Stimulated activated naive CD8-positive, alpha-beta T cell treated with anti-CD3 and anti-CD28 coated beads, Interleukin-15, Interleukin-2, amounts not matched to agents 100 U/mL and 50 U/mL, for 24 hours (primary cell): ENCODE results near the gene PILRB.
"Not testable (repeated sequence)": the region's sequence is repeated elsewhere in the genome, so short reads cannot be mapped to it uniquely, and the experiment has no call there.

Source experiments
- ATAC-seq: fragments of 150-1000 bp; cut with Tn5 transposase; one replicate; pipeline ENCODE4 v1.10.0; 2021
- DNase-seq: peaks from one replicate; pipeline ENCODE4 v3.0.0; 2021

Gene PILRB

GRCh38 chr7:100356416-100357068, 1.4 kb upstream of the PILRB start:
- ATAC-seq (no peak), DNase-seq (no peak)

- DNase-seq: no peak
- no peak for ATAC-seq
These were observed 771 bp upstream of the PILRB start for GRCh38 chr7:100357131-100357561.

- DNase-seq (no peak), ATAC-seq (no peak)
These were observed 918 bp downstream of the PILRB start for GRCh38 chr7:100358857-100359212.

GRCh38 chr7:100360135-100360854, 2.4 kb downstream of the PILRB start:
- ATAC-seq (no peak), DNase-seq (no peak)

- ATAC-seq (no peak), DNase-seq (no peak)
These were observed 5.2 kb downstream of the PILRB start for GRCh38 chr7:100363098-100363497.

- ATAC-seq, DNase-seq: not testable (repeated sequence)
These were observed 5.9 kb downstream of the PILRB start for GRCh38 chr7:100363797-100364196.

GRCh38 chr7:100364480-100364879, 6.6 kb downstream of the PILRB start:
- ATAC-seq (no peak), DNase-seq (no peak)

GRCh38 chr7:100365998-100366367, 8.1 kb downstream of the PILRB start:
- not testable (repeated sequence) for ATAC-seq, DNase-seq

GRCh38 chr7:100366411-100367250, 8.7 kb downstream of the PILRB start:
- DNase-seq (peak; percentile 55), ATAC-seq (peak; percentile 25)

- DNase-seq (no peak), ATAC-seq (no peak)
These were observed 9.3 kb downstream of the PILRB start for GRCh38 chr7:100367251-100367620.

- DNase-seq: no peak
These were observed 10.0 kb downstream of the PILRB start for GRCh38 chr7:100367676-100368613.

GRCh38 chr7:100369105-100369504, 11.2 kb downstream of the PILRB start:
- DNase-seq (no peak), ATAC-seq (peak; percentile 12)

More at GRCh38 chr7:100367676-100368613, 10.0 kb downstream of the PILRB start:
- ATAC-seq: no peak

GRCh38 chr7:100370303-100370702, 12.4 kb downstream of the PILRB start:
- DNase-seq (no peak), ATAC-seq (no peak)

GRCh38 chr7:100370746-100371145, 12.8 kb downstream of the PILRB start:
- no peak for DNase-seq

GRCh38 chr7:100371561-100372171, 13.7 kb downstream of the PILRB start:
- ATAC-seq (no peak), DNase-seq (no peak)

More at GRCh38 chr7:100370746-100371145, 12.8 kb downstream of the PILRB start:
- no peak for ATAC-seq

- peak; percentile 53 for DNase-seq
These were observed 14.3 kb downstream of the PILRB start for GRCh38 chr7:100372256-100372655.

GRCh38 chr7:100372694-100373093, 14.8 kb downstream of the PILRB start:
- ATAC-seq (no peak), DNase-seq (no peak)

More at GRCh38 chr7:100372256-100372655, 14.3 kb downstream of the PILRB start:
- peak; percentile 43 for ATAC-seq

- DNase-seq (no peak), ATAC-seq (no peak)
These were observed 15.4 kb downstream of the PILRB start, which contains the start of gene PILRA for GRCh38 chr7:100373261-100373831. Gene PILRA (plus strand): TSS chr7:100373487. CDS start chr7:100373657, 170 bp downstream.

- peak; percentile 44 for ATAC-seq
These were observed 16.1 kb downstream of the PILRB start for GRCh38 chr7:100373870-100374598.

GRCh38 chr7:100374601-100375000, 16.7 kb downstream of the PILRB start:
- ATAC-seq (no peak), DNase-seq (no peak)

More at GRCh38 chr7:100373870-100374598, 16.1 kb downstream of the PILRB start:
- DNase-seq: not testable (repeated sequence)
